HG02943 (cell line): ENCODE measurements around the gene PRDM16.

ENCODE experiments used
- ATAC-seq: cut with Tn5 transposase; IDR thresholded peaks from one replicate; pipeline ENCODE4 v1.9.1; 2021; ENCODE audit warnings: mild to moderate bottlenecking, low read depth, moderate library complexity; ENCODE audit not compliant: unreplicated experiment

PRDM16 gene

GRCh38 chr1:3321559-3322449, 252.8 kb downstream of the PRDM16 start:
- no peak for ATAC-seq

GRCh38 chr1:3322450-3323020, 253.5 kb downstream of the PRDM16 start:
- no peak for ATAC-seq

GRCh38 chr1:3323021-3323795, 254.2 kb downstream of the PRDM16 start:
- no peak for ATAC-seq

DNA sequence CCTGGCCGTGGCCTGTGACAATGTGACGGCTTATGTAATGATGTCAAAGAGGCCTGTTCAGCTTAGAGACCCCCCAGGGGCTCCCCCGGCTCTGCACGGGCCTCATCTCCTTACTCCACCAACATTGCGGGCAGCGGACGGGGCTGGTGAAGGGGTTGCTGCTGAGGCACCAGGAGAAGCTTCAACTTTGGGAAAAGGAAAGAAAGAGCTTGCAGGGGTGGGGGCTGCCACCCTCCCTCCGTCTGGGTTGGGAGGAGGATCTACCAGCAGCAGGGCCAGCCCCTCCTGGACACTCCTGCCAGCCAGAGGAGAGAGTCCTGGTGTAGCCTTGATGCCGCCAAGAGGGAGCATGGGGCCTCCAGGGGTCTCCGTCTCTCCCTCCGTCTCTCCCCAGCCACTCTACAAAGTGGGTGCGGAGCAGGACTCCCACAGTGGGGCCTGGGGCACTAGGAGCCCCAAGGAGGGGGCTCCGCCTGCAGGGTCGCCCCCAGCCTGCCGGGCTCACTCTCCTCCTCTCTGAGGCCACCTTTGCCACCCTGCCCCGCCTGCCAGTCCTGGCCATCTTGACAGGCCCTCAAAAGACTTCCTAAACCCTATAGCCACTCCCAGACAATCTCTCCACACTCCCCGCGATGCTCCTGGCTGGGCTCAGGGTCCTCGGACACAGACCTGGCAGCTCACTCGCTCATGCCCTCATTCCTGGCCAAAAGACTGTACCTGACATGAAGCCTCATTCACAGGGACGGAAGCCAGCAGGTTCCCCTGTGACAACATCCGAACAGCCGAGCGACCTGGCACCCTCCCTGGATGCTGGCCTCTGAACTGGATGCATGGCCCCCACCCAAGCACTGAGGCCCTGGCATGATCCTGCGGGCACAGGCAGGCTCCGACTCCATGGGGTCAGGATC, 255.0 kb downstream of the PRDM16 start:
- no peak for ATAC-seq

- no peak for ATAC-seq
Observed at GRCh38 chr1:3324704-3325535, 255.9 kb downstream of the PRDM16 start.

DNA sequence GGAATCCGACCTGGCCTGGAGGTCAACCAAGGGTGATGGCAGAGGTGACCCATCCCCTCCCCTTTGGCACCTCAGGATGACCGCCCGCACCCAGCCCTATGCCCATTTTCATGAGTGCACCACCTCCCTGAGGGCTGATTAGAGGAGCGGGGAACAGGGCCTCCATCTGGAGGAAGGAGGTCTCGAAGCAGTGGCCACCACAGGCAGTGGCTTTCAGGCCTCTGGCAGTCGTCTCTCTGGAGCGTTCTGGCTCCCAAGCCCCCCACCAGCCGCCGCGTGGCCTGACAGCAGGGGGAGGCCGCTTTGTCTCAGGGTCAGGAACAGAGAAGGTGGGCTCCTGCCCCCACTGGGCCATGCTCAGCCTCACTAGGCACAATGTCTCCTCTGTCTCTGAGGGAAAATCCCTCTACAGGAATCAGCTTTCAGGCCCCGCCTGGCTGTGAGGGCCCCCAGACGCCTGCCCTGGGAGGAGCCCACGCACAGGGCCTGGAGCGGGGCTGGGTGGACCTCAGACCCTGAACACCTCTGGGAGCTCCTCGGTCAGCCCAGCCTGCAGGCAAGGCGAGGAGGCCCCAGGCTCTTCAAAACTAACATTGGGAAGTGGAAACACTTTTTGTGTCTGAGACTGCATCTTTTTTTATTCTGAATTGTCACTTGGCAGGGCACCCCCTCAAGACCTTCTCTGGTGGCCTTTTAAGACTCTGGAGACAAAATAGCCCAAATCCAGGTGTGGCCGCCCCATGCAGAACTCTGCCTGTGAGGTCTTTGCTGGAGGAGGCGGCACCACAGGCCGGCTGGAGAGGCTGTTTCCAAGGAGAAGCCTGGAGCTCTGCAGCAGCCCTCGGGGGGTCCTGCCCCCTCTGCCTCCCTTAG, 257.7 kb downstream of the PRDM16 start:
- no peak for ATAC-seq

DNA sequence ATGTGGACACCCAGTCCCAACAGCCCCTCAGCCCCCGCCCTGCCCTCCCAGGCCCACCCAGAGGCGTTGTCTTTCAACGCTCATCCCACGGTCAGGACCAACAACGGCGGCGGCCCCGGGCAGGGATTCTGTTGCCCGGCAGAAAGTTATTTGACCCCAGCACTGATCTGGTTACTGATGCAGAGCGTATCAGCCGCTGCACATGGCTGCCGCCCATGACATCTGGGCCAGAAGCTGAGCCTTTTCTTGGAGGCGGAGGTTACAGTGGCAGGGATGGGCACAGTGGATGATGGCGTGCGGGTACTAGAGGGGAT, 258.3 kb downstream of the PRDM16 start:
- no peak for ATAC-seq

GRCh38 chr1:3327936-3328590, 259.1 kb downstream of the PRDM16 start:
- ATAC-seq, result no peak

GRCh38 chr1:3329640-3330281, 260.8 kb downstream of the PRDM16 start:
- no peak for ATAC-seq

GRCh38 chr1:3330771-3331245, 261.8 kb downstream of the PRDM16 start:
- no peak for ATAC-seq

DNA sequence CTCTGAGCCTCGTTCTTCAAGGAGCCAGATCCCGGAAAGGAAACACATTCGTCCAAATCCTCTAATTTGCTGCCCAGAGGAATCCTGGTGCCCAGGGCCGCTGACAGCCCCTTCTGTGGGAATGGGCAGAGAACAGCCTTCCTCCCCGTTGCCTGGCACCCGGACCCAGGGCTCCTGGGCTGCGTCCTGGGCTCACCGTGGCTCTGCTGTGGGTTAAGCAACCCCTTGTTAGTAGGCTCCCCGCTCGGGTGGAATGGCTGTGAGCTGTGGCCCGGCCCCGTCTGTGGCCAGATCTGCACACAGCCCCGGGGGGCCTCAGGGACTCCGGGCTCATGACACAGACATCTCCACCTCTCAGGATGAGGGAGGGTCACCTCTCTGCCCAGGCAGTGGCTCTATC, 262.6 kb downstream of the PRDM16 start:
- no peak for ATAC-seq

GRCh38 chr1:3332043-3332442, 263.0 kb downstream of the PRDM16 start:
- ATAC-seq, result no peak

DNA sequence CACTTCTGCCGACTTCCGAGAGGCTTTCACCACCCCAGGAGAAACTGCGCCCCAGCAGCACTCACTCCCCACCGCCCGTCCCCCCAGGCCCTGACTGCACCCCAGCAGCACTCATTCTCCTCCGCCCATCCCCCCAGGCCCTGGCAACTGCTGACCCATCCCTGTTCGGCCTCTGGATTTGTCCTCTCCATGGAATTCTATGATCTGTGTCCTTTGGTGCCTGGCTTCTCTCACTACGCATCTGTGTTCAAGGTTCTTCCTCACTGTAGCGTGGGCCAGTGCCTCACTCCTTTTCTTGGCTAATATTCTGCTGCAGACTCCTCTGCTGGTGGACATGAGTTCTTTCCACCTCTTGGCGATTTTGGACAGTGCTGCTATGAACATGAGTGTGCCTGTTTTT, 263.7 kb downstream of the PRDM16 start:
- no peak for ATAC-seq

DNA sequence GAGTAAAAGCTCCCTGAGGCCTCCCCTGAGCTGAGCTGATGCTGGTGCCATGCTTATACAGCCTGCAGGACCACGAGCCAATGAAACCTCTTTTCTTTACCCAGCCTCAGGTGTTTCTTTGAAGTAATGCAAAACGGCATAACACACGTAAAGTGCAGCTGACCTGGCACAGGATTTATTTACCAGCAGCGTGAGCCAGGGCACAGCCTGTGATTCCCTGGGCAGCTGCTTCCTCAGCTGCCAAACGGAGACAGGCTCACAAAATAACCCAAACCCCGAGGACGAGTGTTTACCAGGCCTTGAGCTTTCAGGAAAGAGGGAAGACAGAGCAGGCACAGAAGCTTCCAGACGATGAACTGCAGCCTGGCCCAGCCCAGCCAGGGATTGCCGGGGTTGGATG, 264.9 kb downstream of the PRDM16 start:
- no peak for ATAC-seq

GRCh38 chr1:3334366-3334765, 265.4 kb downstream of the PRDM16 start:
- no peak for ATAC-seq

GRCh38 chr1:3335754-3336640, 267.0 kb downstream of the PRDM16 start:
- no peak for ATAC-seq
